NCI-H446 treated with DMSO at 0.1 percent for 48 hours (cell line): ENCODE results near the gene ZNF816.
"Not testable (repeated sequence)": the region's sequence is repeated elsewhere in the genome, so short reads cannot be mapped to it uniquely, and the experiment has no call there.

Experiments used
- DNase-seq: peaks from one replicate; lab custom pipeline; 2025; lab: John Stamatoyannopoulos, UW

The ZNF816 gene

GRCh38 chr19:52924641-52925040 is 38.0 kb downstream of the ZNF816 start:
- not testable (repeated sequence) for DNase-seq

GRCh38 chr19:52923778-52924593 is 38.7 kb downstream of the ZNF816 start:
- DNase-seq: no peak

- DNase-seq: no peak
These were observed 39.6 kb downstream of the ZNF816 start, which contains the start of gene ZNF888 for GRCh38 chr19:52922841-52923777. TSS of gene ZNF888 (minus strand) at chr19:52923428. CDS start at chr19:52917873, 5,555 bp downstream.

- no peak for DNase-seq
These were observed 45.1 kb downstream of the ZNF816 start for GRCh38 chr19:52917531-52917930.

GRCh38 chr19:52910648-52911047 is 52.0 kb downstream of the ZNF816 start:
- no peak for DNase-seq

GRCh38 chr19:52904052-52904780 is 58.5 kb downstream of the ZNF816 start:
- not testable (repeated sequence) for DNase-seq

GRCh38 chr19:52901842-52902241 is 60.8 kb downstream of the ZNF816 start:
- DNase-seq: no peak
